Measurements from ENCODE around the gene BCAS1.

DNA sequence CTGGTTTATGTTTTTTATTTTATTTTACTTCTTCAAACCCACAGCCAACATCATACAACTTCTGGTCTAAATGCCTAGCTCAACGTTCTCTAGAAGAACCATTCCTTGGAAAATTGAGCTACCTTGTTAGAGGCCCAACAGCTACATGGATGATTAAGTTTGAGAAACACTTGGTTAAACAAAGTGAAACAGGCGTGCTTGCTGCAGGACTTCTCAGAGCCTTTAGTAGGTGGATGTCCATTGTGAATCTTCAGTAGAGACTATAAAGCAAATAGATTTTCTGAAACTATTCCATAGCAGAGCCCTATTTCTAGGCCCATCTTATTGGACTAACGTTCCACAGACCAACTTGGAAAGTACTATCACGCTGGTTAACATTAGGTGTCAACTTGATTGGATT, 51.3 kb downstream of the BCAS1 start:
- TF ChIP-seq EP300 (IDR thresholded peaks at IDR 0.05; ENCODE audit: borderline replicate concordance): no peak
- no peak for TF ChIP-seq YY1 (IDR thresholded peaks at IDR 0.05; ENCODE audit: low read depth)
- no peak for TF ChIP-seq TAF1 (IDR thresholded peaks at IDR 0.05; ENCODE audit: low read depth)
- no peak for TF ChIP-seq CREB1 (IDR thresholded peaks at IDR 0.05; ENCODE audit: low read depth)
- TF ChIP-seq, protein P1, sequence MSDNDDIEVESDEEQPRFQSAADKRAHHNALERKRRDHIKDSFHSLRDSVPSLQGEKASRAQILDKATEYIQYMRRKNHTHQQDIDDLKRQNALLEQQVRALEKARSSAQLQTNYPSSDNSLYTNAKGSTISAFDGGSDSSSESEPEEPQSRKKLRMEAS (IDR thresholded peaks at IDR 0.05): no peak
- TF ChIP-seq, protein P2, sequence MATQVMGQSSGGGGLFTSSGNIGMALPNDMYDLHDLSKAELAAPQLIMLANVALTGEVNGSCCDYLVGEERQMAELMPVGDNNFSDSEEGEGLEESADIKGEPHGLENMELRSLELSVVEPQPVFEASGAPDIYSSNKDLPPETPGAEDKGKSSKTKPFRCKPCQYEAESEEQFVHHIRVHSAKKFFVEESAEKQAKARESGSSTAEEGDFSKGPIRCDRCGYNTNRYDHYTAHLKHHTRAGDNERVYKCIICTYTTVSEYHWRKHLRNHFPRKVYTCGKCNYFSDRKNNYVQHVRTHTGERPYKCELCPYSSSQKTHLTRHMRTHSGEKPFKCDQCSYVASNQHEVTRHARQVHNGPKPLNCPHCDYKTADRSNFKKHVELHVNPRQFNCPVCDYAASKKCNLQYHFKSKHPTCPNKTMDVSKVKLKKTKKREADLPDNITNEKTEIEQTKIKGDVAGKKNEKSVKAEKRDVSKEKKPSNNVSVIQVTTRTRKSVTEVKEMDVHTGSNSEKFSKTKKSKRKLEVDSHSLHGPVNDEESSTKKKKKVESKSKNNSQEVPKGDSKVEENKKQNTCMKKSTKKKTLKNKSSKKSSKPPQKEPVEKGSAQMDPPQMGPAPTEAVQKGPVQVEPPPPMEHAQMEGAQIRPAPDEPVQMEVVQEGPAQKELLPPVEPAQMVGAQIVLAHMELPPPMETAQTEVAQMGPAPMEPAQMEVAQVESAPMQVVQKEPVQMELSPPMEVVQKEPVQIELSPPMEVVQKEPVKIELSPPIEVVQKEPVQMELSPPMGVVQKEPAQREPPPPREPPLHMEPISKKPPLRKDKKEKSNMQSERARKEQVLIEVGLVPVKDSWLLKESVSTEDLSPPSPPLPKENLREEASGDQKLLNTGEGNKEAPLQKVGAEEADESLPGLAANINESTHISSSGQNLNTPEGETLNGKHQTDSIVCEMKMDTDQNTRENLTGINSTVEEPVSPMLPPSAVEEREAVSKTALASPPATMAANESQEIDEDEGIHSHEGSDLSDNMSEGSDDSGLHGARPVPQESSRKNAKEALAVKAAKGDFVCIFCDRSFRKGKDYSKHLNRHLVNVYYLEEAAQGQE (IDR thresholded peaks at IDR 0.05; ENCODE audit: low read depth): no peak
- no peak for TF ChIP-seq TCF12 (IDR thresholded peaks at IDR 0.05; ENCODE audit: low read depth)
- no peak for TF ChIP-seq RAD21 (IDR thresholded peaks at IDR 0.05; ENCODE audit: low read depth)
- TF ChIP-seq, protein P3, sequence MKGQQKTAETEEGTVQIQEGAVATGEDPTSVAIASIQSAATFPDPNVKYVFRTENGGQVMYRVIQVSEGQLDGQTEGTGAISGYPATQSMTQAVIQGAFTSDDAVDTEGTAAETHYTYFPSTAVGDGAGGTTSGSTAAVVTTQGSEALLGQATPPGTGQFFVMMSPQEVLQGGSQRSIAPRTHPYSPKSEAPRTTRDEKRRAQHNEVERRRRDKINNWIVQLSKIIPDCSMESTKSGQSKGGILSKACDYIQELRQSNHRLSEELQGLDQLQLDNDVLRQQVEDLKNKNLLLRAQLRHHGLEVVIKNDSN (IDR thresholded peaks at IDR 0.05): no peak
- no peak for TF ChIP-seq FOXM1 (IDR thresholded peaks at IDR 0.05; ENCODE audit: borderline replicate concordance, low read depth)
